CD4-positive, alpha-beta T cell treated with Interleukin-17A for 4 hours (primary cell): Measurements from ENCODE around the gene MRPL52.
A peak's percentile ranks its signal among the peaks of the same experiment; 100 is the strongest.
"Not testable (repeated sequence)": the region's sequence is repeated elsewhere in the genome, so short reads cannot be mapped to it uniquely, and the experiment has no call there.

ENCODE experiments used
- DNase-seq: peaks from one replicate; pipeline ENCODE4 v3.0.0-alpha.2; 2020; ENCODE audit warnings: mixed read lengths

Gene MRPL52

DNA sequence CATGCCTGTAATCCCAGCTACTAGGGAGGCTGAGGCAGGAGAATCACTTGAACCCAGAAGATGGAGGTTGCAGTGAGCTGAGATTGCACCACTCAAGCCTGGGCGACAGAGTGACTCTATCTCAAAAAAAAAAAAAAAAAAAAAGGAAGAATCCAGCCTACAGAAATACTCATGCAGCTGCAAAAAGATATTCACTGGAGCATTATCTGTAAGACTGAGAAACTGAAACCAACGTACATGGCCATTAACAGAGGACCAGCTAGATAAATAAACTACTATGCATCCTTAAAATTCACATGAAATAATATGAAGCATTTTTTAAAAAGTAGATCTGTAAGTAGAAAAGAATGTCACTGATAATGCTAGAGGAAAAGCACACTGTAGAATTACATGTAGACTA is 18.0 kb upstream of the MRPL52 start:
- DNase-seq, result no peak

DNA sequence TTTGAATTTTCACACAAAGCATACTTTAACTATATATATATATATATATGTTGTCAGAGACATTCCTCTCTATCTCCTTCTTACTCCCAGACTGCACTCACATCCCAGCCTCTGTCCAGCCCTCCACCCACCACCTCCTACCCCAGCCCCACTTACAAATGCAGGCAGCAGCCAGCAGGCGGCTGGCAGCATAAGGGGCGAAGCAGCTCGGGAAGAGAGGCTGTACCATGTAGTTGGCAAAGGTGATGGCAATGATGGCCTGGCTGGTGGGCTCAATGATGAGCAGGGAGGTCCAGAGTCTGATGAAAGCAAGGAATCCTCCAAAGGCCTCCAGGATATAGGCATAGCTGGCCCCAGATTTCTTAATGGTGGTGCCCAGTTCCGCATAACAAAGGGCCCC is 16.9 kb upstream of the MRPL52 start:
- DNase-seq, result no peak

DNA sequence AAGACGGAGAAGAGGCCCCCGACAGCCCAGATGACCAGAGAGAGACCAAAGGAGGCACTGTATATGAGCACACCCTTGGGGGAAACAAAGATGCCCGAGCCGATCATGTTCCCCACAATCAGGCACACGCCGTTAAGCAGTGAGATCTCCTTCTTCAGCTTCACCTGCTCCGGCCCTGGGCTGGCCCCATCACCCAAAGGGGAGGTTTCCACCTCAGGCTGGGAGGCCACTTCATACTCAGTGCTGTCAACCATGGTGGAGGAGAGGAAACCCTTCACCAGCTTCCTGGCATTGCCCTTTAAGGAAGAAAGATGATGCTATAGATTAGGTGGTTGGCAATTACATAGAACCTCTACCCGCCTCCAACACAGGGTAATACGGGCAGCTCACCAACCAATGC is 16.5 kb upstream of the MRPL52 start:
- no peak for DNase-seq

DNA sequence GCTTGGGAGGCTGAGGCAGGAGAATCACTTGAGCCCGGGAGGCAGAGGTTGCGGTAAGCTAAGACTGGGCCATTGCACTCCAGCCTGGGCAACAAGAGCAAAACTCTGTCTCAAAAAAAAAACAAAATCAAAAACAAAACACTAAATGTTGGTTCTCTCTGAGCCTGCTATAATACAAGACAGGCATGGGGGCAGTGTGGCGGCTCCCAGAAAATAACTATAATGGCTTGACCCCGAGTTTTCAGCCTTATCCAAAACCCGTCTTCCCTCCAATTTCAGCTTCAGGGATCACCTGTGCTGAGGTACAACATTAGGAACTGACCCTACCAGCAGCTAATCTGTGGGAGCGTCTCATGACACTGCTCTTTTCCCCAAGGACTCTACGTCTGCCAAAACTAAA is 15.3 kb upstream of the MRPL52 start:
- DNase-seq, result no peak

DNA sequence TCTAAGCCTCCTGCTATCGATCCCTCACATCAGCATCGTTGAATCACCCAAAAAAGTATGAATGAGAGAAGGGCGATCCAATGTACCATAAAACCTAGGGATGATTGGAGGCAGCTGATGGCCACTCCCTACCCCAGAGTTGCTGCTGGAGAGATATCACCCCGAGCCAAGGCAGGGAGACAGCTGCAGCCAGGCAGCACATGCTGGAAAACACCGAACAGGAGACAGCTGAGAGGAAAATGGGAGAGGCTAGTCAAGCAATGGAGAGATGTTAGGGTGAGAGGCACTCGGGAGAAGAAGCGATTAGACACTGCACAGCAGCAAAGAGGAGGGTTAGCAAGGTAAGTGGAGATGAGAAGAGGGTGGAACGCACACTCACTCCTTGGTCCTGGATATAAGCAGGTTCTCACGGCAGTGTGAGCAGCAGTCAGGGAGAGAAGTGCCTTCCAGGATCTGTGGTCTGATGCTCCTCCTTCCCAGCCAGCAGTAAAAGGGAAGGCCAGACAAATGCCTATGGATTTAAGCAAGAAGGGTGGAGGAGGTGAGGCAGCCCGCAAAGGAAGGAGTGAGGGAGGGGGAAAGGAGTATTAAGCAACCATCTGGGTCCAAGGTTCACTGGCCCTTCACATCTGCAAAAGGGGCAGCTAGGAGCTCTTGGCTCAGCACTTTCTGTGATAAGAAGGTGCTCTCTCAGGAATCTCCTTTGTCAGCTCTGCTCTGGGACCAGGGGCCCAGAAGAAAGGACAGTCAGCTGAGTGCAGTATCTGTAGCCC is 14.6 kb upstream of the MRPL52 start, which contains the start of gene SLC7A7:
TSS of gene SLC7A7 (minus strand) at position 495 of the 773 bp plus-strand sequence. CDS start 2,037 bp downstream, outside the sequence.
- DNase-seq, result no peak

GRCh38 chr14:22819151-22819988 is 10.3 kb upstream of the MRPL52 start:
- no peak for DNase-seq

- no peak for DNase-seq
Measured at GRCh38 chr14:22820731-22821130, 9.0 kb upstream of the MRPL52 start.

GRCh38 chr14:22821193-22822015 is 8.3 kb upstream of the MRPL52 start:
- DNase-seq, result no peak

GRCh38 chr14:22822016-22822570 is 7.6 kb upstream of the MRPL52 start:
- DNase-seq, result no peak

GRCh38 chr14:22822571-22823098 is 7.1 kb upstream of the MRPL52 start:
- DNase-seq, result peak; percentile 82

DNA sequence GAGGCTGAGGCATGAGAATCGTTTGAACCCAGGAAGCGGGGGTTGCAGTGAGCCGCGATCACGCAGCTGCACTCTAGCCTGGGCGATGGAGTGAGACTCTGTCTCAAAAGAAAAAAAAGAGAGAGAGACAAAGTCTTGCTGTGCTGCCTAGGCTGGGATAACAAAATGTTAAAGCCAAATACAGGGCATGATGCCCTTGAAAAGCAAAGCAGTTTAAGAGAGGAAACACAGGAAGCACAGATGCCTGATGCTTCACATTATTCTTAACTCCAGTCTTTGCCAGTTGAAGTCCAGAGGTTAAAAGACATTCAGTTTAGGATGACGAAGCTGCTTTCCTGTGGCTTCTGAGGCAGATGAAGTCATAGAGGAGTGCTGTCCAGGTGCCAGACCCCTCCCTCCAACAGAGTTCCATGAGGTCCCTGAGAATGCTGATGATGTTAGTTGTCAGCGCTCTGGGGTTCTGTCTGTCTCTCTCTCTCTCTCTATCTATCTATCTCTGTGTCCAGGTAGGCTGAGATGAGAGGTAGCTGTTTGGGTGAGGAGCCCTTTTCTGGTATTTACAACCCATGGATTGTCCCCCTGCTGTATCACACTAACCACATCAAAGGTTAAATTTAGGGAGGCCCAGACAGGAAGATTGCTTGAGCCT is 4.9 kb upstream of the MRPL52 start:
- DNase-seq, result peak; percentile 32

DNA sequence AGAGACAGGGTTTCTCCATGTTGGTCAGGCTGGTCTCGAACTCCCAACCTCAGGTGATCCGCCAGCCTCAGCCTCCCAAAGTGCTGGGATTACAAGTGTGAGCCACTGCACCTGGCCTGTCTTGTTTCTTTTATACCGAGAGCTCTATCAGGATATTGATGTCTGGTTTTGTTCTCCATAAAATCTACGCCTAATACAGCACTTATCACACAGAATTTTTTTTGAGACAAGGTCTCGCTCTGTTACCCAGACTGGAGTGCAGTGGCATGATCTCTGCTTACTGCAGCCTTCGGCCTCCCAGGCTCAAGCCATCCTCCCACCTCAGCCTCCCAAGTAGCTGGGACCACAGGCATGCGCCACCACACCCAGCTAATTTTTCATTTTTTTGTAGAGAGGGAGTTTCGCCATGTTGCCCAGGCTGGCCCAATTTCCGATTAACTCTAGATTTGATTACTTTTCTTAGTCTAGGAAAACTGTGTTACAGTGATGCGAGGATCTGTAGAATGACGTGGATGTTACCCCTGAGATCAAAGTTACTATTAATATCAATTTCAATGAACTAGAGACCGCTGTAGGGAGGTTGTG is 519 bp upstream of the MRPL52 start:
- not testable (repeated sequence) for DNase-seq

GRCh38 chr14:22830443-22831010 is 840 bp downstream of the MRPL52 start:
- DNase-seq, result no peak

GRCh38 chr14:22835505-22835904 is 5.8 kb downstream of the MRPL52 start:
- no peak for DNase-seq

- DNase-seq, result no peak
Measured at GRCh38 chr14:22836301-22837113, 6.8 kb downstream of the MRPL52 start, which contains the start of gene MMP14. Gene MMP14, plus strand, starts transcription at chr14:22836585. Its CDS starts 233 bp downstream, at chr14:22836818.

DNA sequence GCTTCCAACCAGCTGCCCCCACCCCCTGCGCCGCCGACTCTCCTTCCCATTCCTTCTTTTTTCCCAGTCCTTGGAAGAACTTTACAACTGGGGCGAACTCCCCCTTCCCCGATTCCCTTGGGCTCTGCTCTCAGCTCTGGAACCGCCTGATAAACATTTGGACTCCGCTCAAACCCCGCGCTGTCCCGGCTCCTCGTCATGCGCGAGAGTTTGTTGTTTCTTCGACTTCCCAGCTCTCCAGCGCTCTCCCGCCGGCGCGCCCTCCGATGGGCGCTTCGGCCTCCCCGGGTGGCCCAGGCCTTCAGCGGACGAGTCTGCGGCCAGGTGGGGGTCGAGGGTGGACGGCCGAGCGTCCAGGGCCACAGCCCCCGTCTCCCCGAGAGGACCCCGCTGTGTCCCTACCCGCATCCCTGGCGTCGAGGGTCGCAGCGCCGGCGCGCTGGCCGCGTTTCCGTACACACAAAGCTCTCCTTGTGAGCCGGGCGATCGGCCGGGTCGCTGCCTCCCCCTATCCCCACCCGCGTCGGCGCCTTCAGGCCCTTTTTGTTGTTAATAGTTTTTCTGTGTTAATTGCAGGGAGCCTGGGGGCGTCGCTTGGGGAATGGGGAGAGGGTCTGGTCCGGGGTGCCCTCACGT is 7.5 kb downstream of the MRPL52 start:
- DNase-seq, result peak; percentile 34

DNA sequence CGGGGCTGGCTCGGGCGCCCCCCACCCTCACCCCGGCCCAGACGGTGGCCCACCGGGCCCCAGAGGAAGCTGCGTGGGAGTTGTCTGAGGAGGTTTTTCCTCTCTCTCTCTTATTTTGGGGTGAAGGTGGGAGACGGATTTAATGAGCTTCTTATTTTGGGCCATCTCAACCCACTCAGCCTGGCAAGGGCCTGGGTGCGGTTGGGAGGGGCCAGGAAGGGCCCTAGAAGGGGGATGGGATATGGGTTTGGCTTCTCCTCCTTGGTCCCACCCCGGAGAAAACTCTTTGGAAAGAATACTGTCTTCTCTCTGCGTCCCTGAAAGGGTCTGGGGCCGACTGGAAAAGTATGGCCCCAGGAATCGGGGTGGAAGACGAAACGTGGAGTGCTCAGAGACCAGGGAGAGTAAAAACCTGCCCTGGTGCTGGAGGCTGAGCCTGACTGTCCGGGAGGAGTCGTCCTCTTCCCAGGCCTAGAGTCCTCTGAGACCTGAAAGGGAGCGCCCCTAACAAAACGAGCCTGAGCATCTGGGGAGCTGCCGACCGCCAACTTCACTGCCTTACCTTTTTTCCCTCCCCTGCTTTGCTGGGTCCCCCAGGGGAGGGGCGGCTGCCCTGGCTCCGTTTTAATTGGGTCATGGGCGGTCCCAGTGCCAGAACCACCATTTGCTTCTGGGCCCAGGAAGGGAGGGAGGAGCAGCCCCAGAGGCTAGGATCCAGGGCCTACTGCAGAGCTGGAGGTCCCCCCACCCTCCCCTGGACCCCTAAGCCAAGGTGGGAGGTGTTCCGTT is 8.3 kb downstream of the MRPL52 start:
- DNase-seq, result no peak

DNA sequence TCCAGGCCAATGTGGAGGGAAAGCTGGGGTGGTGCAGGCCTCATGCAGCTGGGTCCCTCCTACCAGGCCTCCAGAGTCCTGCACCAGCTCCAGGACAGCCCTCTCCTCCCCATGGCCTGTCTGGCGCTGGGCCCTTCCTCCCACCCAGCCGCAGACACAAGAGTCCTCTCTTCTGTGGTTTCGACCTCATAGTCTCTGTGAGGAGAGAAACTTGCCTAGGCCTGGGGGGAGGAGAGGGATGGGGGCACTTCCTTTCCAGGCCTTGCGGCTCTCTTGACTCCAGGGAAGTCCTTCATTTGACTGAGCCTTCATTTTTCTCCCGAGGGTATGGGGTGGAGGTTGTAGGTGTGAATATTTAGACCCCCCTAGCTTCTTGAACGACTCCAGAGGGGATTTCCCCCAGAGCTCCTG is 8.9 kb downstream of the MRPL52 start:
- DNase-seq, result no peak
